ENCODE results near the gene SCAMP1.

DNA sequence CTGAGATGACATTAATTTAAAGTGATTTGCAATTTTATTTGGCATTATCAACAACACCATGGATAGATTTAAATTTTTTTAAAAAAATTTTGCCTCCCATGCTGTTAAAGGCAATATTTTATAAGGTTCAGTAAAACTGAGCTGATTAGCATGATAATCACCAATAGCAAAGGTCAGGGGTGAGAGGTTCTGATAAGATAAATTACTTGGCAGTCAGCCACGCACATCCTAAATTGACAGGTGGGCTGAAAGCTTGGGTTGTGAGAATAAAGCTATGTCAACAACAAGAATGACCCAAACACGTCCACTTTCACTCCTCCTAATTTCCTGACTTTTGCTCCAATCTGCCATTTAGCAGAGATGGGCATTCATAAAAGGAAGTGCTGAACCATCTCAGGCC is 161.0 kb downstream of the SCAMP1 start:
- TF ChIP-seq, protein P1, sequence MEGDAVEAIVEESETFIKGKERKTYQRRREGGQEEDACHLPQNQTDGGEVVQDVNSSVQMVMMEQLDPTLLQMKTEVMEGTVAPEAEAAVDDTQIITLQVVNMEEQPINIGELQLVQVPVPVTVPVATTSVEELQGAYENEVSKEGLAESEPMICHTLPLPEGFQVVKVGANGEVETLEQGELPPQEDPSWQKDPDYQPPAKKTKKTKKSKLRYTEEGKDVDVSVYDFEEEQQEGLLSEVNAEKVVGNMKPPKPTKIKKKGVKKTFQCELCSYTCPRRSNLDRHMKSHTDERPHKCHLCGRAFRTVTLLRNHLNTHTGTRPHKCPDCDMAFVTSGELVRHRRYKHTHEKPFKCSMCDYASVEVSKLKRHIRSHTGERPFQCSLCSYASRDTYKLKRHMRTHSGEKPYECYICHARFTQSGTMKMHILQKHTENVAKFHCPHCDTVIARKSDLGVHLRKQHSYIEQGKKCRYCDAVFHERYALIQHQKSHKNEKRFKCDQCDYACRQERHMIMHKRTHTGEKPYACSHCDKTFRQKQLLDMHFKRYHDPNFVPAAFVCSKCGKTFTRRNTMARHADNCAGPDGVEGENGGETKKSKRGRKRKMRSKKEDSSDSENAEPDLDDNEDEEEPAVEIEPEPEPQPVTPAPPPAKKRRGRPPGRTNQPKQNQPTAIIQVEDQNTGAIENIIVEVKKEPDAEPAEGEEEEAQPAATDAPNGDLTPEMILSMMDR (IDR thresholded peaks at IDR 0.05), result no peak
- no peak for TF ChIP-seq POLR2A (IDR thresholded peaks at IDR 0.05)

Measured in lower leg skin (tissue), 3 donors.